Activated naive CD4-positive, alpha-beta T cell (primary cell): ENCODE results near the gene FDX2.
A peak's percentile ranks its signal among the peaks of the same experiment; 100 is the strongest.
"Not testable (repeated sequence)": the region's sequence is repeated elsewhere in the genome, so short reads cannot be mapped to it uniquely, and the experiment has no call there.

Experiments
- DNase-seq, 4 experiments: peaks; one replicate each; lab custom pipeline; 2025; lab: John Stamatoyannopoulos, UW

Gene FDX2

DNA sequence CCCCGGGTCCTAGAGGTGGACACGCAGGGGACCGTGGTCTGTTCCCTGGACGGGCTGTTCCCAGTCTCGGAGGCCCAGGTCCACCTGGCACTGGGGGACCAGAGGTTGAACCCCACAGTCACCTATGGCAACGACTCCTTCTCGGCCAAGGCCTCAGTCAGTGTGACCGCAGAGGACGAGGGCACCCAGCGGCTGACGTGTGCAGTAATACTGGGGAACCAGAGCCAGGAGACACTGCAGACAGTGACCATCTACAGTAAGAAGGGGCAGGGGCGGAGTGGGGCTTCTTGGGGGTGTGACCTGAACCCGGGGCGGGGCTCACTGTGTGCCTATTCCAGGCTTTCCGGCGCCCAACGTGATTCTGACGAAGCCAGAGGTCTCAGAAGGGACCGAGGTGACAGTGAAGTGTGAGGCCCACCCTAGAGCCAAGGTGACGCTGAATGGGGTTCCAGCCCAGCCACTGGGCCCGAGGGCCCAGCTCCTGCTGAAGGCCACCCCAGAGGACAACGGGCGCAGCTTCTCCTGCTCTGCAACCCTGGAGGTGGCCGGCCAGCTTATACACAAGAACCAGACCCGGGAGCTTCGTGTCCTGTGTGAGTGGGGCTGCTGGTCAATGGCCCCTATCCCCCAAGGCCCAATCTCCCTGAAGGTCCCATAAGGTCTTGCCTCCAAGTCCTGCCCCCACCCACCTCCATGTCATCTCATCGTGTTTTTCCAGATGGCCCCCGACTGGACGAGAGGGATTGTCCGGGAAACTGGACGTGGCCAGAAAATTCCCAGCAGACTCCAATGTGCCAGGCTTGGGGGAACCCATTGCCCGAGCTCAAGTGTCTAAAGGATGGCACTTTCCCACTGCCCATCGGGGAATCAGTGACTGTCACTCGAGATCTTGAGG is 31.5 kb downstream of the FDX2 start:
- no peak for DNase-seq

DNA sequence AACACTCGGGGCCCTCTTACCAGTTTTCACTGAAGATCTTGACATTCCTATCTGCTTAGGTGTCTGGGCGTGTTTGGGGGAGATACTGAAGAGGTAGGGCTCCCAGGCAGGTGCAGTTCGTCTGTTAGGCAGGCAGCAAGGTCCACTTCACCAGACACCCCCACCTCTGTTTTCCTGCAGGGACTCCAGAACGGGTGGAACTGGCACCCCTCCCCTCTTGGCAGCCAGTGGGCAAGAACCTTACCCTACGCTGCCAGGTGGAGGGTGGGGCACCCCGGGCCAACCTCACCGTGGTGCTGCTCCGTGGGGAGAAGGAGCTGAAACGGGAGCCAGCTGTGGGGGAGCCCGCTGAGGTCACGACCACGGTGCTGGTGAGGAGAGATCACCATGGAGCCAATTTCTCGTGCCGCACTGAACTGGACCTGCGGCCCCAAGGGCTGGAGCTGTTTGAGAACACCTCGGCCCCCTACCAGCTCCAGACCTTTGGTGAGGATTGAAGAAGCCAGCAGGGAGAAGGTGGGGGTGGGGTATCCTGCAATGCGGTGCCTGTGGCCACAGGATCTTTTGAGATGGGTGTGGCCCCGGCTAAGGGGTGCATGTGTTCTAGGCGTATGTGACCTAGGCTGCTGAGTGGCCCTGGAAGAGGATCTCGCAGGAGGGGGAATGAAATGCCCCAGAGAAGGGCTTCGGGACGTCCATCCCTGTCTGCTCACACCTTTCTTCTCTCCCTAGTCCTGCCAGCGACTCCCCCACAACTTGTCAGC is 32.3 kb downstream of the FDX2 start:
- no peak for DNase-seq

DNA sequence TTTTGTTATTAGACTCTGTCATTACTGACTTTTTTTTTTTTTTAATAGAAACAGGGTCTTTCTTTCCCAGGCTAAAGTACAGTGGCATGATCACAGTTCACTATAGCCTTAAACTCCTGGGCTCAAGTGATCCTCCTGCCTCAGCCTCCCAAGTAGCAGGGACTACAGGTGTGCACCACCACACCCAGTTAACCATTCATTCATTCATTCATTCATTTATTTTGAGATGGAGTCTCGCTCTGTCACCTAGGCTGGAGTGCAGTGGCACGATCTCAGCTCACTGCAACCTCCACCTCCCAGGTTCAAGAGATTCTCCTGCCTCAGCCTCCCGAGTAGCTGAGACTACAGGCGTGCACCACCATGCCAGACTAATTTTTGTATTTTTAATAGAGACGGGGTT is 33.8 kb downstream of the FDX2 start:
- not testable (repeated sequence) for DNase-seq

DNA sequence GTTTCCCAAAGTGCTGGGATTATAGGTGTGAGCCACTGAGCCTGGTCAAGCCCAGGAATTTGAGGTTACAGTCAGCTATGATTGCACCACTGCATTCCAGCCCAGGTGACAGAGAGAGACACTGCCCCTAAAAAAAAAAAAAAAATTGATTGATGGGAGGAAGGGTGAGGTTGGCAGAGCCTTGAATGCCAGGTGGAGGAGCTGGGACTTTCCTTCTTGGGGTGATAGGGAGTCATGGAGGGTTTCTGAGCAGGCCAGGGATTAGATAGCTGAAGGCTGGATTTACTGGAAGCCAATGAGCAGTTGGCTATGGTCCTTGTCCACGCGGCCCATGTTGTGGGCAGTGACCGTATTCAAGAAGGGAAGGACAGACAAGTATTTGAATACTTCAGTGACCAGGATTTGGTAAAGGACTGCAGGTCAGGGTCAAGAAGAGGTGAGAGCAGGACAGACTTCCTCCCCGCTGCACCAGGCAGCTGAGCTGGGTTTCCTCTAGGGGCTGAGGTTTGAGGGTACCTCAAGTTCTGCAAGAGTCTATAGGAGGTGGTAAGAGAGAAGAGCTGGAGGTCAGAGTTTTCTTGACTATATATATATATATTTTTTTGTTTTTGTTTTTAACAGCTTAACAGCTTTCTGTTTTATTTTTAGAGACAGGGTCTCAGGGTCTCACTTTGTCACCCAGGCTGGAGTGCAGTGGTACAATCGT is 35.9 kb downstream of the FDX2 start:
- DNase-seq, result no peak

DNA sequence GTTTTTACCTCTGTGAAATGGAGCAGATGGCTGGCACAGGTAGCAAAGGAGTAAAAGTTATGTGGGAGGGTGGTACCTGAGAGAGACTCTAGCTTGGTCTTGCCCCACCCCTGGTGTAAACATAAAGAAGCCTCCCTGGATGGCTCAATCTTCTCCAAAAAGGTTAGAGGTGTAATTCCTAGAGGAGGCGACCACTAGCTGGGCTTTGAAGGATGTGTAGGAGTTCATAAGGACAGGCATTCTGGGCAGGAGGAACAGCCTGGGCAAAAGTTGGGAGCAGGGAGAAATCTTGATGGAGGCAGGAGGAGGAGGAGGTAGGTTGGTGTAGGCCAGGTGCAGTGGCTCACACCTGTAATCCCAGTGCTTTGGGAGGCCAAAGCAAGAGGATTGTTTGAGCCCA is 36.9 kb downstream of the FDX2 start:
- no peak for DNase-seq

DNA sequence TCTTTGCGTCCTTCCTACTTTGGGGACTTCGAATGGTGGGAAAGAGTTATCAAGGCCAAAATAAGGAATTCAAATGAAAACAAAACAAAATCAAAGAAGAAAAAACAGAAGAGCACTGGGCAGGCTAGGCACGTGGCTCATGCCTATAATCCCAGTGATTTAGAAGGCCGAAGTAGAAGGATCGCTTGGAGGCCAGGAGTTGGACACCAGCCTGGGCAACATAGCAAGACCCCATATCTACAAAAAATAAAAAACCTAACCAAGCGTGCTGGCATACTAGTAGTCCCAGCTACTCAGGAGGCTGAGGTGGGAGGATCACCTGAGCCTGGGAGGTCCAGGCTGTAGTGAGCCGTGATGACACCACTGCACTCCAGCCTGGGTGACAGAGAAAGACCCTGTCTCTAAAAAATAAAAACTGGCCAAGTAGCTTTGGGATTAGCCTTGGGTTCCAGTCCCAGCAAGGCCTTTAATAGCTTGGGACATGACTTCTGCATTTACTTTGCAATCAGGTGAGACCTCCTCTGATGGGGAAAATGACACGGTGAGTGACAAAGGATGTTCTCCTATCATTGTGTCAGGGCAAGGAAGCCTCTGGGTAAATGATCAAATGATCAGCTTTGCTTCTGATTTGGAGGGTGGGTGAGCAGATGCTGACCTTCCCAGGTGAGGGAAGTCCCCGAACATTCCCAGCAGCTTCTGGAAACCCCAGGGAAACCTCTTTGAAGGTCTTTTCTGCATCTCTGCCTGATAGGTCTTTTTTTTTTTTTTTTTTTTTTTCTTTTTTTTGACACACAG is 37.8 kb downstream of the FDX2 start:
- no peak for DNase-seq

DNA sequence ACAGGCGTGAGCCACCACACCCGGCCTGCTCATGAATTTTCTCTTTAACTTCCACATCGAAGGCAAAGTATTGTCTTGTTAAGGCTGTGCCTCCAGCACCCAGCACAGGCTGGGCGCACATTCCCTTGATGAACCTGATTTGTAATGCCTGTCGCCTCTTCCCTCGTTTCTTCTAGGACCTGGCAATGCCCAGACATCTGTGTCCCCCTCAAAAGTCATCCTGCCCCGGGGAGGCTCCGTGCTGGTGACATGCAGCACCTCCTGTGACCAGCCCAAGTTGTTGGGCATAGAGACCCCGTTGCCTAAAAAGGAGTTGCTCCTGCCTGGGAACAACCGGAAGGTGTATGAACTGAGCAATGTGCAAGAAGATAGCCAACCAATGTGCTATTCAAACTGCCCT is 41.2 kb downstream of the FDX2 start:
- DNase-seq, result no peak

DNA sequence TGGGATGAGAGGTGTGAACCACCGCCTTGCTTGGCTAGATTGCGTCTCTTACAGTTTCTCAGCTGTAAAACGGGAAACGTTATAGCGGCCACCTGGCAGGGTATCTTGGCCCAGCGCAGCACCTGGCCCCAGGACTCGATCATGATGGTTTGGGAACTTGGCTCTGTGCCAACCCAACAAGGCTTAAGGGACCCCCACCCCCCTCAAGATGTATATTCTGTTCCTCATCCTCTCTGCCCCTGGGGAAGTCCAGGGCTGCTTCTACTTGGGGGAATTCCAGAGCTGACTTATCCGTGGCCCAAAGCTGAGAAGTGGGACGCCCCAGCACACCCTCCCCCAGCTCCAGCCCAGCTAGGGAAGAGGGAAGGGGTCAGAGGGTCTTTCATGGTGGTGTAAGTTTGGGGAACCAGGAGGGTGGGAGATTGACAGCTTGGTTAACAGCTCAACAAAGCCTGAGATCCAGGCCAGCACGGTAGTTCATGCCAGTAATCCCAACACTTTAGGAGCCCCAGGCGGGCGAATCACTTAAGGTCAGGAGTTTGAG is 44.2 kb downstream of the FDX2 start:
- DNase-seq, result no peak

DNA sequence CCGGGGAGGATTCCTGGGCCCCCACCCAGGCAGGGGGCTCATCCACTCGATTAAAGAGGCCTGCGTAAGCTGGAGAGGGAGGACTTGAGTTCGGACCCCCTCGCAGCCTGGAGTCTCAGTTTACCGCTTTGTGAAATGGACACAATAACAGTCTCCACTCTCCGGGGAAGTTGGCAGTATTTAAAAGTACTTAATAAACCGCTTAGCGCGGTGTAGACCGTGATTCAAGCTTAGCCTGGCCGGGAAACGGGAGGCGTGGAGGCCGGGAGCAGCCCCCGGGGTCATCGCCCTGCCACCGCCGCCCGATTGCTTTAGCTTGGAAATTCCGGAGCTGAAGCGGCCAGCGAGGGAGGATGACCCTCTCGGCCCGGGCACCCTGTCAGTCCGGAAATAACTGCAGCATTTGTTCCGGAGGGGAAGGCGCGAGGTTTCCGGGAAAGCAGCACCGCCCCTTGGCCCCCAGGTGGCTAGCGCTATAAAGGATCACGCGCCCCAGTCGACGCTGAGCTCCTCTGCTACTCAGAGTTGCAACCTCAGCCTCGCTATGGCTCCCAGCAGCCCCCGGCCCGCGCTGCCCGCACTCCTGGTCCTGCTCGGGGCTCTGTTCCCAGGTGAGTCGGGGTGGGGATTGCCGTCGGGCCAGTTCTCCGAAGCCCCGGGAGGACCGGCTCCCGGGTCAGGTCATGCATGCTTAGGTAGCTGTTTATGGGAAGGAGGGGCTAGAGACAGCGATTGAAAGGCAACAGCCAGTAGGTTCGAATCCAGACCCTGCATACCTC is 45.0 kb downstream of the FDX2 start, which contains the start of gene ICAM1:
Gene ICAM1, plus strand, starts transcription at position 505 of the 779 bp plus-strand sequence. Its CDS starts 40 bp downstream, at position 545.
- peak in 3 of 4 experiments; percentile 37 to 58 (median 49) for DNase-seq

DNA sequence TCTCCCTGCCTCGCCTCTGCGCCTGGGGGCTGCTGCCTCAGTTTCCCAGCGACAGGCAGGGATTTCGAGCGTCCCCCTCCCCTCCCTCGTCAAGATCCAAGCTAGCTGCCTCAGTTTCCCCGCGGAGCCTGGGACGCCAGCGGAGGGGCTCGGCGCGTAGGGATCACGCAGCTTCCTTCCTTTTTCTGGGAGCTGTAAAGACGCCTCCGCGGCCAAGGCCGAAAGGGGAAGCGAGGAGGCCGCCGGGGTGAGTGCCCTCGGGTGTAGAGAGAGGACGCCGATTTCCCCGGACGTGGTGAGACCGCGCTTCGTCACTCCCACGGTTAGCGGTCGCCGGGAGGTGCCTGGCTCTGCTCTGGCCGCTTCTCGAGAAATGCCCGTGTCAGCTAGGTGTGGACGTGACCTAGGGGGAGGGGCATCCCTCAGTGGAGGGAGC is 45.6 kb downstream of the FDX2 start:
- peak in 1 of 4 experiments; percentile 25 for DNase-seq

DNA sequence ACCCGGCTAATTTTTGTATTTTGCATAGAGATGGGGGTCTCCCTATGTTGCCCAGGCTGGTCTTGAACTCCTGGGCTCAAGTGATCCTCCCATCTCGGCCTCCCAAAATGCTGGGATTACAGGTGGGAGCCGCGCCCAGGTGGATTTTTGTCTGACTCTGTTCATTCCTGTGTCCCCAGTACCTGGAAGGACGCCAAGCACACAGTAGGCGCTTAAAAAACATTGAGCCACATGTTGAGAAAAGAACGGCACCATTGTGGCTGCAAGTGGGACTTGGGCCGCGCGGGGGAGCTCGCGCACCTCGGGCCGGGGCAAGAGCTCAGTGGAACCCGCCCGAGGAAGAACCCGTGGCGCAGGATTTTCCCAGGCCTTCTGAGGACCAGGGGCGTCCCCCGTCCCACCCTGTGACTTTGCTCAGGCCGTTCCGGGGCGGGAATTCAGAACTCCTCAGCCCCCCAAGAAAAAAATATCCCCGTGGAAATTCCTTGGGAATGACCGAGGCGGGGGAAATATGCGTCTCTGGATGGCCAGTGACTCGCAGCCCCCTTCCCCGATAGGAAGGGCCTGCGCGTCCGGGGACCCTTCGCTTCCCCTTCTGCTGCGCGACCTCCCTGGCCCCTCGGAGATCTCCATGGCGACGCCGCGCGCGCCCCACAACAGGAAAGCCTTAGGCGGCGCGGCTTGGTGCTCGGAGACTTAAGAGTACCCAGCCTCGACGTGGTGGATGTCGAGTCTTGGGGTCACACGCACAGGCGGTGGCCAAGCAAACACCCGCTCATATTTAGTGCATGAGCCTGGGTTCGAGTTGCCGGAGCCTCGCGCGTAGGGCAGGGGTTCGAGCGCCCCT is 46.3 kb downstream of the FDX2 start:
- DNase-seq, result peak; percentile 66 to 87 (median 84)

DNA sequence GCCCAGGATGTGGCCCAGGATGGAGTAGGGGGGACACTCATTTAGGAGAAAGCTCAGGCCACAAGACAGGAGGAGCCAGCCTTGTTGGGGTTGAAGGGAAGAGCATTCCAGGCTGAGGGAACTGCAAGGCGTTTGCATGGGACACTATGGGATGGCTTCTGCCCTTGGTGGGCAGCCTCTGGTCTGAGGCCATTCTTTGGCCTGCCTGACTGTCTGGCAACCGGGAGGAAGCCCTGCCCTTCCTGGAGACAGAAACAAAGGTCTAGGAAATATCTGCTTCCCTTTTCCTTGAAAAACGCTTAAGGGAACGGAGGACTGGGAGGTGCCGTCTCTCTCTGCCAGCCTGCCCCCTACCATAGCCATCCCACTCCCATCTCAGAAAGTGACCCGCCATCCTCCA is 47.7 kb downstream of the FDX2 start:
- DNase-seq, result no peak

DNA sequence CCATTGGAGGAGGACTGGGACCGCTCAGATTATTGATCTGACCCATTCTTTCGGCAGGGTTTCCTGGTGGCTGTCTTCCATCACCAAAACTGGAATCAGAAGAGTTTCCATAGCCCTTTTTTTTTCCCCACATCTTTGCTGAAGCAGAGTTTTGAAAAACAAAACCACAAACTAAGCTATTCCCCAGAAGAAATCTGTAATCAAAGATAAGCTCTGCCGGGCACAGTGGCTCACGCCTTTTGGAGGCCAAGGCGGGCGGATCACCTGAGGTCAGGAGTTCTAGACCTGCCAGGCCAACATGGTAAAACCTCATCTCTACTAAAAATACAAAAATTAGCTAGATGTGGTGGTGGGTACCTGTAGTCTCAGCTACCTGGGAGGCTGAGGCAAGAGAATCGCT is 49.1 kb downstream of the FDX2 start:
- DNase-seq, result no peak

DNA sequence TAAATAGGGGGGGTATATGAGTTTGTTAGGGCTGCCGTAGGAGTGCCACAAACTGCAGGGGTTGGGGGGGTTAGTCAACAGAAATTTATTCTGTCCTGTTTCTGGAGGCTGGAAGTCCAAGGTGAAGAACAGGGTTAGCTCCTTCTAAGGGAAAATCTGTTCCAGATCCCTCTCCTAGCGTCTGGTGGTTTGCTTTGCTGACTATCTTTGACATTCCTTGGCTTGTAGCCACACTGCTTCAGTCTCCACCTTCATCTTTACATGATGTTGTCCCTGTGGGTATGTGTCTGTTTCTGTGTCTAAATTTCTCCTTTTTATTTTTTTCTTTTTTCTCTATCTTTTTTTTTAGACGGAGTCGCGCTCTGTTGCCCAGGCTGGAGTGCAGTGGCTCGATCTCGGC is 53.0 kb downstream of the FDX2 start:
- no peak for DNase-seq

DNA sequence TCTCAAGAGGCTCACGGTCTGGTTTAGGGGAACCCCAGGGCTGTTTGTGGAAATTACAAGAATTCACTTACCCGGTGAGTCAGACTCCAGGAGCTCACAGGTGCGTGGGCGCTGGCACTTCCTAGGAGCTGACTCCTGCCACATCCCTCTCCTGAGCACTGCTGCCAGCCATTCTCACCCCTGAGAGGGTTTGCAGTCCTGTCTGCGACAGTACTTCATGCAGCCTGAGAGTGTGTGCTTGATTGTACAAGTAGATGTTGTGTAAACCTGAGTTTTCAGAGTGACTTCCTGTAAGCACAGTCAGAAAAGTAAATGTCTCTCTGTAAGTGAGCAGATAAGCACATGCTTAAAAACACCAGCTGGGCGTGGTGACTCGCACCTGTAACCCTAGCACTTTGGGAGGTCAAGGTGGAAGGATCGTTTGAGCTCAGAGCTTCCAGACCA is 55.7 kb downstream of the FDX2 start:
- no peak for DNase-seq
